ENCODE results near the gene ANKRD40. TPM values are rescaled to one million over a fixed set of nuclear protein-coding genes. Genes with fewer than 3 reads are reported as not detected.
A peak's percentile ranks its signal among the peaks of the same experiment; 100 is the strongest.
"Not testable (repeated sequence)": the region's sequence is repeated elsewhere in the genome, so short reads cannot be mapped to it uniquely, and the experiment has no call there.

The ANKRD40 gene
- total RNA-seq, 1 donor = 11.8 TPM

DNA sequence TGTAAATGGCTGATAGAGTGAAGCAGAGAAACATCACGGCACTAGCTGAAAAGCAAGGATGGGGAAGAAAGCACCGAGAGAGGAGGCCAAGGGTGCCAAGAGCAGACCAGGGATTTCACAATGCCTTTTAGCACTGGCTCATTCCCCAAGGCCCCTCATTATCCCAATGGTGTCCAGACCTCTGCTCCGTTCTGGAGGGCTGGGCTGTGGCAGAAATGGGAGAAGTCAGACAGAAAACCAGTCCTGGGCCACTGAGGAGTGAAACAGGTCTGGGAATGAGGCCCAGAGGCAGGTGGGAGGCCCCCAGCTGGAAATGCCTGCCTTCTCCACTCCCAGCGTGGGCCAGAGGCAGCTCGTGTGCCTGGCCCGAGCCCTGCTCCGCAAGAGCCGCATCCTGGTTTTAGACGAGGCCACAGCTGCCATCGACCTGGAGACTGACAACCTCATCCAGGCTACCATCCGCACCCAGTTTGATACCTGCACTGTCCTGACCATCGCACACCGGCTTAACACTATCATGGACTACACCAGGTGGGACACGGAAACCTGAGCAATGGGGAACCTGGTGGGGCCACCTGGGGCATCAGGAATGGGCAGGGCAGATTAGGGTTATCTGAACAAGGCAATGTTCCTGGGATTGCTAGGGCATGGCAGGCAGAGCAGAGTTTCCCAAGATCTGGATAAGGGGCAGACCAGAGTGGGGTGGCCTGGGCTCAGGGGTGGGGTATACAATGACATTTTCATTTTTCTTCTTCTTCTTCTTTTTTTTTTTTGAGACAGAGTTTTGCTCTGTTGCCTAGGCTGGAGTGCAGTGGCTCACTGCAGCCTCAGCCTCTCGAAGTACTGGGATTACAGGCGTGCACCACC is 20.3 kb downstream of the ANKRD40 start:
- DNase-seq (ENCODE audit: low read depth in 2 of 3, low spot score in 2 of 3) = no peak

DNA sequence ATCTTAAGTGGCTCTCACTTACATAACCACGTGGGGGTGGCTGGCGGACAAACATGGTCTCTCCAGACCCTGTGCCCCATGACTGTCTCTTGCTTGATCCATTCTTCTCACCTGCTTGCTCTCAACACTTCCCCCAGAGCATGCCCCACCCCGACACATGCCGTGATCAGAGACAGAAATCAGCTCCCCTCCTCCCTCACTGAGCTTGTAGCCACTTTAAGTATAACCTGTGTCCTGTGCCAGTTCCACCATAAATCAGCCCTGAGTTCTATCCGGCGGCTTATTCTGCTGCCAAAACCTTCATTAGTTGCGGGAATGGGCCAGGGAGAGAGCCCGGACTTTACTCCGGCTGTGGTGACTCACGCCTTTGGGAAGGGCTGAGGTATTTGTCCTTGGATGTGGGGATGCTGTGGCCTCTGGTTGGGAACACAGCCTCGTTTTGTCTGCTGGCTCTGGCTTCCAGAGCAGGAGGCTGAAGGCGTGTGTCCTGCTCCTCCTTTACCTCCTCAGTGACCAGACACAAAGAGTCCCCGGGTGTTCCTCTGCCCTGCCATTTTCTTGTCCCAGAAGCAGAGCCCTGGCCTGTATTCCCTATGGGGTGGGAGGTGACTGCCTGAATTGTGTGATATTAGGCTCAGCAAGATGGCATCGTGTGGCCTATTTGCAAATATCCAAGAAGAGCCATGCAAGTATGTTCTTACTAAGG is 21.1 kb downstream of the ANKRD40 start:
- DNase-seq (ENCODE audit: low read depth in 2 of 3, low spot score in 2 of 3) = no peak

DNA sequence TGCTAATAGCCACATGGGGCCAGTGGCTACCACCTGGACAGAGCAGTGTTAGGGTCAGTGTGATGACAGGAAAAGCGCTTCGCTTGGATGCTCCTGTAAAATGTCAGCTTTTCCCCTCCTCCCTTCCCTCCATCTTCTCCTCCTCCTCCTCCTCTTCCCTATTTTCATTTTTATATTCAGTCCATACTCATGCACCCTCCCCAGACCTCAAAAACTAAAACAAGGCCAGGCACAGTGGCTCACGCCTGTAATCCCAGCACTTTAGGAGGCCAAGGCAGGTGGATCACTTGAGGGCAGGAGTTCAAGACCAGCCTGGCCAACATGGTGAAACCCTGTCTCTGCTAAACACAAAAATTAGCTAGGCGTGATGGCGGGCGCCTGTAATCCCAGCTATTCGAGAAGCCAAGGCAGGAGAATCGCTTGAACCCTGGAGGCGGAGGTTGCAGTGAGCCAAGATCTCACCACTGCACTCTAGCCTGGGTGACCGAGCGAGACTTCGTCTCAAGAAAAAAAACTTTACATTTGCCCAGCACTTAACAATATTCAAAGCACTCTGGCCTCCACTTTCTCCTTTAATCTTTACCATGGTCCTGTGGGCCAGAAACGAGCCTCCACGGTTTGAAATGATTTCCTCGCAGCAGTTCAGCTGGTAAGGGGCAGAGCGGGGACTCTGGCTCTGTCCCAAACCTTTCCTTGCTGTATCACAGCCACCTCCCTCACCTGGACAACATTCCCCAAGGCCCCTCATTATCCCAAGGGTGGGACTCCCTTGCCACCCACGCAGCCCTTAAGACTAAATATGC is 21.8 kb downstream of the ANKRD40 start:
- no peak for DNase-seq (ENCODE audit: low read depth in 2 of 3, low spot score in 2 of 3)

DNA sequence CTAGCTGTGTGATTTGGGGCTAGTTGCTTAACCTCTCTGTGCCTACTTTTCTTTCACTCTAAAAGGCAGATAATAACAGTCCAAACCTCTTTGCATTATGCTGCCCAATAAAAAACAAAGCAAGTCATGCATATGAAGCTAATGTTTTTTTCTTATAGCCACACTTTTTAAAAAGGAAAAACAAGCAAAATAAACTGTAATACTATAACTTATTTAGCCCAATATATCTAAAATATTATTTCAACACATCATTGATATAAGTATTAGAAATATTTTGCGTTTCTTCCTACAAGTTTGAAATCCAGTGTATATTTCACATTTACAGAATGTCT is 22.4 kb downstream of the ANKRD40 start:
- no peak for DNase-seq (ENCODE audit: low read depth in 2 of 3, low spot score in 2 of 3)

DNA sequence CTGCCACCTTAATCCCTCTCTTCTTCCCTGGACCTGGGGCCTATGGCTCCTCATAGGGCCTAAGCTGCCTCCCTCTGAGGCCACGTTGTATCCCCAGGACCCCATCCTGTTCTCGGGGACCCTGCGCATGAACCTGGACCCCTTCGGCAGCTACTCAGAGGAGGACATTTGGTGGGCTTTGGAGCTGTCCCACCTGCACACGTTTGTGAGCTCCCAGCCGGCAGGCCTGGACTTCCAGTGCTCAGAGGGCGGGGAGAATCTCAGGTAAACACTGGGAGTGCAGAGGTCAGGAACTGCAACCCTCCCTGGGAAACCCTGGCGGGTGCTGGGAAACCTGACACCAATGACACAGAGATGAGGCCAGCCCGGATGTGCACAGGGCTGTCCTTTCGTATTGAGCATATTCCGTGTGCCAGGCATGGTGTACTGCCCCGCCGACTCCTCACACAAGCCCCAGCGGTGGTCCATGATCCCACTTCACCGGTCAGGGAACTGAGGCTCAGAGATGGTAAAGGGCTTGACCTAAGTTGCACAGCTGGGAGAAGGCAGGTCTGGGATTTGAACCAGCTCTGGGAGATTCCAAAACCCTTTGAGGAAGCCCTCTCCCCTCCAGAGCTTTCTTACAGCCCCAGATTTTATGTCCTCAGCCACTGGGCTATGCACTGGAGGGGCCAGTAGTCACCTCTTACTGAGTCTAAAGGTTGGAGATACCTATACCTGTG is 22.9 kb downstream of the ANKRD40 start:
- no peak for DNase-seq (ENCODE audit: low read depth in 2 of 3, low spot score in 2 of 3)

DNA sequence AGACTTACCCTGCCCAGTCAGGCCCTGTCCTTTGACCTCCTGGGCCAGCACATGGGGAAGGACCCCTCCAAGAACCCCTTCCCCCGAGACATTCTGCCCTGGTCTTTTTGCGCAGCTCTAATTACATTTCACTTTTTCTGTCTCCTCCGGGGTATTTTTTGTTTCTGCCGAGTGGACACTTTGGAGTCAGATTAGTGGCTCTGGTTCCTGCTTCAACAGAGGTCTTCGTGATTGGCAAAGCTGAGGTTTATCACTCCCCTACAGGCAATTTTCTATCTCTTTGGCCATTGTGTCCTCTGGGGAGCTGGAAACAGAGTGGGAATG is 23.5 kb downstream of the ANKRD40 start:
- no peak for DNase-seq (ENCODE audit: low read depth in 2 of 3, low spot score in 2 of 3)

DNA sequence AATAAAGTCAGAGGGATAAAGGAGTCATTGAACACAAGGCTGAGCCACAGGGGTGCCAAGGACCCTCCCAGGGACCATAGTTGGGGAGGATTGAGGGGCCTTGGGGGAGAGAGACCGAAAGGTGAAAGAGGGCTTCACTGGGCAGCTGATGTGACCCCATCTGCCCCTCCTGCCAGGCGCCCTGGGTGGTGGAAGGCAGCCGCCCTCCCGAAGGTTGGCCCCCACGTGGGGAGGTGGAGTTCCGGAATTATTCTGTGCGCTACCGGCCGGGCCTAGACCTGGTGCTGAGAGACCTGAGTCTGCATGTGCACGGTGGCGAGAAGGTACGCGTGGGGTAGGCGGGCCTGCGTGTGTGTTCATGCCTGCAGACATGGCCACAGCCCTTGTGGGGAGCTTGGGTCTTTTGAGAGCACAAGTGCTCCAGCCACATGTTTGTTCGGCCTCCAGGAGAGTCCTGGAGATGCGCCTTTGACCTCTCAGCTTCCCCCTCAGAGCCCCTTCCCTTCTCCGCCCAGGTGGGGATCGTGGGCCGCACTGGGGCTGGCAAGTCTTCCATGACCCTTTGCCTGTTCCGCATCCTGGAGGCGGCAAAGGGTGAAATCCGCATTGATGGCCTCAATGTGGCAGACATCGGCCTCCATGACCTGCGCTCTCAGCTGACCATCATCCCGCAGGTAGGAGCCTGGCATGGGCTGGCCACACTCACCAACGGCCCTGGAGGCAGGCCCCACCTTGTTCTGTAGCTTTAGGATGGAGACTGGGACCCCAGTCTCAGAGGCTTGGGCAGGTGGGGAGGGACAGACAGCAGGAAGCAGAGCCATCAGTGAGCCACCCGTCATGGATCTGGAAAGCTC is 24.1 kb downstream of the ANKRD40 start:
- no peak for DNase-seq (ENCODE audit: low read depth in 2 of 3, low spot score in 2 of 3)

DNA sequence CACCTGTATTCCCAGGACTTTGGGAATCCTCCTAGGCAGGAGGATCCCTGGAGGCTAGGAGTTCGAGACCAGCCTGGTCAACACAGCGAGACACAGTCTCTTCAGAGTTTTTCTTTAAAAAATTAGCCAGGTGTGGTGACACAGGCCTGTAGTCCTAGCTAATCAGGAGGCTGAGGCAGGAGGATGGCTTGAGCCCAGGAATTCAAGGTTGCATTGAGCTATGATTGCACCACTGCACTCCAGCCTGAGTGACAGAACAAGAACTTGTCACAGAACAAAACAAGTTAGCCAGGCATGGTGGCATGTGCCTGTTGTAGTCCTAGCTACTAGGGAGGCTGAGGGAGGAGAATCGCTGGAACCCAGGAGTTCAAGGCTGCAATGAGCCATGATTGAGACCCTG is 24.8 kb downstream of the ANKRD40 start:
- DNase-seq (ENCODE audit: low read depth in 2 of 3, low spot score in 2 of 3) = no peak

DNA sequence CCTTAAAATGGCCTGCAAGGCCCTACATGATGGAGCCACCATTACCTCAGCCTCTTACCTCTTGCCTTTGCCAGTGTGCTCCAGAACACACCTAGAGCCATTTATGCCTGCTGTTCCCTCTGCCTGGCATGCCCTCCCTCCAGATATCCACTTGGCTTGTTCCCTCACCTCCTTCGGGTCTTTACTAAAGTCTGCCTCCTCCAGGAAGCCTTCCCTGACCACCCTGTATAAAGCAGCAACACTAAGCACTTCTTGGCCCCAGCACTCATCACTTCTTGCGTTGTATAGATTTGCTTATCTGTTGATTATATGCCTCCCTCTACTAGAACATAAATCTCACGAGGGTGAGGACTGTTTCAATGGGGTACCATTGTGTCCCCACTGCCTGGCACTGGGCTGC is 25.3 kb downstream of the ANKRD40 start:
- no peak for DNase-seq (ENCODE audit: low read depth in 2 of 3, low spot score in 2 of 3)

DNA sequence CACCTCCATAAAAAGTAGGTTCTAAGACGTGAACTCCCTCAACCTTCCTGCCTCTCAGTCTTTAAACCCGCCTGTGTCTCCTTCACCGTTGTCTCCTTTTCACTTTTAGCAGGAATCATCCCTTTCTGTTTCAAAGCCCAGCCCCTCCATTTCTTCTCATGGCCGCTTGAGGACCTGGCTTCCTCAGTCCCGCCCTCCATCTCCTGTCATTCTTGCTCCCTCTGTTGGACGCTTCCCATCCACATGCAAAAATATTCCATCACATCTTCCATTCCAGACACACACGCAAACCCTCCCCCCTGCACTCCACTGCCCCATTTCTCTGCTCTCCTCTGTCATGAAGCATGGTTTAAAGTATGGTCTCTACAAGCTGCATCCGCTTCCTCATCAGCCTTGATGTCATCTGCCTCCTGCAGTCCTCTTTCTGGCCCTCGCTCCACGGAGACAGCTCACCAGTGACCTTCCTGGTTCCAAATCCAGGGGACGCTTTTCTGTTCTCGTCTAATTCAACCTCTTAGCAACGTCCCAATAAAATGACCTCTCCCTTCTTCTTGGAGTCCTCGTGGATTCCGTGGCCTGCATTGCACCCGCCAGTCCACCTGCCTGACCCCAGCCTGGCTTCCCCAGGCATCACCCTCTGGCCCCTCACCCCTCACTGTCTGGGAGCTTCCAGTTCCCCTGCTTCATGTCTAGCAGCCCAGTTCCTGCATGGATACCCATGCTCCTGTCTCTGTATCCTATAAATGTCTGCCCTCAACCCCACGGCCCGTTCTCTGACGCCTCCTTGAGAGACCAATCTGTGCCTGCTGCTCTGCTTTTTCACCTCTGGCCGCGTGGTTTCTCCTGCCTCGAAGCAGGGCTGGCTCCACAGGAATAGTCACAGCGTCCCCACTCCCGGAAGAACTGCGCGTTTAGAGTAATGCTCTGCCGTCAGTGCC is 26.2 kb downstream of the ANKRD40 start:
- DNase-seq (ENCODE audit: low read depth in 2 of 3, low spot score in 2 of 3) = peak in 2 of 3 donors; percentile 67 to 71

DNA sequence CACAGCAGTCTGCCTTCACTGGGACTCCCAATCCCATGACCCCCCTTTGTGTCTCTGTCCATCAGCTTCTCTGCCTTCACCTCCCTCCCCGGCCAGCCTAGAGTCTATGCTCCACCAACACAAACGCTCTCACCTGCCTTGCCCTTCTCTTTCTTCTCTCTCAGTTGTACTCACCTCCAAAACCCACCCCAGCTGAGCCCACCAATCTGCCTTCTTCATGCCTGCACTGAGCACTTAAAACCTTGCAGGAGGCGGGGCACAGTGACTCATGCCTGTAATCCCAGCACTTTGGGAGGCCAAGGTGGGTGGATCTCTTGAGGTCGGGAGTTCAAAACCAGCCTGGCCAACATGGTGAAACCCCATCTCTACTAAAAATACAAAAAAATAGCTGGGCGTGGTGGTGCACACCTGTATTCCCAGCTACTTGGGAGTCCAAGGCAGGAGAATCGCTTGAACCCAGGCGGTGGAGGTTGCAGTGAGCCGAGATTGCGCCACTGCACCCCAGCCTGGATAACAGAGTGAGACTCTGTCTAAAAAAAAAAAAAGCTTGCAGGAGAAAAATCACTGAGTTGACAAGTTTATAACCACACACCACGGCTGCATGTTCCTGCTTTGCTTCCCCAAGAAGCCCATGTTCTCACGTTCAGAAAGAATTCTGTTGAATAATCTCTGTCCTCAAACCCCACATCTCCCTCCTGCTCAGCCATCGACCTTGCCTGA is 27.0 kb downstream of the ANKRD40 start:
- DNase-seq (ENCODE audit: low read depth in 2 of 3, low spot score in 2 of 3) = not testable (repeated sequence)

DNA sequence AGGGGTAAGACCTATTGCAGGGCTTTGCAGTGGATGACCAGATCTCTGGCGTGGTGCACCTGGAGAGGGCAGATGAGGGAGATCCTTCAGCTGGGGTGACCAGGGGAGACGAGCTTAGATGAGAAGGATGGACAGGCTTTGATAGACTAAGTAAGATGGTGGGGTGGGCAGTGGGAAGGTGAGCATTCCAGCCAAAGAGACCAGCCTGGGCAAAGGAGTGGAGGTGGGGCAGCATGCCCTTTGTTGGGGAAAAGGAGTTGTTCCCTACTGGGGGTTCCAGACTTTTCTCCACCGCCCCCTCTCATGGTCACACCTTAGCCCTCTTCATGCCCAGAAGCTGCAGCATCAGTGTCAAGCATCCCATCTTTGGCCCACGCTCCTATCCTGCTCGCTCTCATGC is 27.6 kb downstream of the ANKRD40 start:
- DNase-seq (ENCODE audit: low read depth in 2 of 3, low spot score in 2 of 3) = no peak

DNA sequence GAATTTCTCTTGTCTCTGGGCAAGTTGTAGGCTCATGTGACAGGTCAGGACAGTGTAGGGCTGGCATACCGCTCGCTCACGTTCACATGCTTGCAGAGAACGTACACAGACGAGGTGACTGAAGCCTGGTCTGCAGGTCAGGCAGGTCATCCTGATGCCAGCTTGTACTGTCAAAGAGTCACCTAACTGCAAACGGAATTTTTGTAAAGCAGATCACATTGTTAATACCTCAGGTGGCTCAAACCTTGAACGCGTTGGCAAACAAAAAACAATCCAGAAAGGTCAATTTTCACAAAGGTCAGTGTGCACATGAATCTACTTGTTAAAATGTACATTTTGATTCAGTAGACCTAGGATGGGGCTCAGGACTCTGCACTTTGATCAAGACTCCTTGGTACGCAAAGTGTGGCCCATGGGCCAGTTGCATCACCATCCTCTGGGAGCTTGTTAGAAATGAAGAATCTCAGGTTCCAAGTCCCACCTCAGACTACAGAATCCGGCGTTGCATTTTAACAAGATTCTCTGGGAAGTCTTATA is 28.6 kb downstream of the ANKRD40 start:
- DNase-seq (ENCODE audit: low read depth in 2 of 3, low spot score in 2 of 3) = no peak

DNA sequence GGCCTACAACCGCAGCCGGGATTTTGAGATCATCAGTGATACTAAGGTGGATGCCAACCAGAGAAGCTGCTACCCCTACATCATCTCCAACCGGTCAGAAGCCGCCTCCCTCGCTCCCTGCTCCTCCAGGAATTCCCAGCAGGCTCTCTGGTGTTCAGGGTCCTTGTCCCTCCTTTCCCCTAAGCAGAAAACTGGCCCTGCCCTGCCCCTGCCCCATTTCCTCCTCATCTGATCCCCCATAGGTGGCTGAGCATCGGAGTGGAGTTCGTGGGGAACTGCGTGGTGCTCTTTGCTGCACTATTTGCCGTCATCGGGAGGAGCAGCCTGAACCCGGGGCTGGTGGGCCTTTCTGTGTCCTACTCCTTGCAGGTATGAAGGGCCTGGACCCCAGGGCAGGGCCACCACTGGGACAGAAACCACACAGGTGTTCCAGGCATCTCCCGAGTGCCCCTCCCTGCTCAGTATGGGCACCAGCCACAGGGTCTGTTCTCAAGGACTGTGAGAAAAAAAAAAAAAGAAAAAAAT is 29.8 kb downstream of the ANKRD40 start:
- no peak for DNase-seq (ENCODE audit: low read depth in 2 of 3, low spot score in 2 of 3)

DNA sequence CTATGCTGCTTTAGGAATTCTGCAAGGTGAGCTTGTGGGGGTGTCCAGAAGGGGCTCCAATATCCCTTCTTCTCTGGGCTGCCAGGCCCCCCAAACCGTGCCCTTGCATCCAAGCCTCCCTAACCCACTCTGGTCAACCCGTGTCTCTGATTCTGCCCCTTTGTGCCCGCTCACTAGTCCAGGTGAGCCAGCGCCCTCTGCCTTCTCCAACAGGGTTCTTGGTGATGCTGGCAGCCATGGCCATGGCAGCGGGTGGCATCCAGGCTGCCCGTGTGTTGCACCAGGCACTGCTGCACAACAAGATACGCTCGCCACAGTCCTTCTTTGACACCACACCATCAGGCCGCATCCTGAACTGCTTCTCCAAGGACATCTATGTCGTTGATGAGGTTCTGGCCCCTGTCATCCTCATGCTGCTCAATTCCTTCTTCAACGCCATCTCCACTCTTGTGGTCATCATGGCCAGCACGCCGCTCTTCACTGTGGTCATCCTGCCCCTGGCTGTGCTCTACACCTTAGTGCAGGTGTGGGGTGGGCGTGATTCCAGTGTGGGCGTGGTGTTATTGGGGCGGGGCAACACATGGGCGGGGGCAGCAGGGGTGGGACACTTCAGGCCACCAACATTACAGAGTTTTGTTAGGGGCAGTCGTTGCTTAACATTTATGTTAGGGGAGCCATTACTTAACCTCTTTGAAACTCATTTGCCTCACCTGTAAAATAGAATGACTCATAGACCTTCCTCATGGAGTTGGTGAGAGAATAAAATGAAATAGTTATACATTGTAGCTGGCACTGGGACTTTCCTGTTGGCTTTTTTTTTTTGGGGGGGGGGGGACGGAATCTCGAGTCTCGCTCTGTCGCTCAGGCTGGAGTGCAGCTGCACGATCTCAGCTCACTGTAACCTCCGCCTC is 31.4 kb downstream of the ANKRD40 start:
- DNase-seq (ENCODE audit: low read depth in 2 of 3, low spot score in 2 of 3) = no peak

DNA sequence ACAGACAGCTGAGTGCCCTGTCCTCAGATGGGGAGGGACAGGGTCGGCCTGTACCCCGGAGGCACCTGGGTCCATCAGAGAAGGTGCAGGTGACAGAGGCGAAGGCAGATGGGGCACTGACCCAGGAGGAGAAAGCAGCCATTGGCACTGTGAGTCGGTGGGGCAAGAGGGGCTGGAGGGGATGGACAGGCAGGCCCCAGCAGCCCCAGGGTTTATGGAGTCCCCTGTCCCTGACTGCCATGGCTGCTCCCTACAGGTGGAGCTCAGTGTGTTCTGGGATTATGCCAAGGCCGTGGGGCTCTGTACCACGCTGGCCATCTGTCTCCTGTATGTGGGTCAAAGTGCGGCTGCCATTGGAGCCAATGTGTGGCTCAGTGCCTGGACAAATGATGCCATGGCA is 32.1 kb downstream of the ANKRD40 start:
- DNase-seq (ENCODE audit: low read depth in 2 of 3, low spot score in 2 of 3) = no peak

DNA sequence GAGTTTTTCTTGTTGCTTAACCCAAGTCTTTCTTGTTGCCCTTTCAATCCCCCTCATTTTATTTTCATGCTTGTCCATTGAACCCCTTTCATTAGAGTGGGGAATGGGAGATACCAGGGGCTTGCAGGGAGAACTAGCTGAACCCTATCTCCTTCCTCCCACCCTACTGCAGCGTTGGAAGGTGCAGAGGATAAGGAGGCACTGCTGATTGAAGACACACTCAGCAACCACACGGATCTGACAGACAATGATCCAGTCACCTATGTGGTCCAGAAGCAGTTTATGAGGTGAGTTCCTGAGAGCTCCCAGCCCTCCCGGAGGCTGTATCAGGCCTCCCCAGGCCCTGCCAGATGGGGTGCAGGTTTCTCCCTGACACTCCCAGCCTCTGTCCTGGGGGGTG is 32.5 kb downstream of the ANKRD40 start:
- DNase-seq (ENCODE audit: low read depth in 2 of 3, low spot score in 2 of 3) = no peak
